Stimulated activated CD4-positive, alpha-beta T cell treated with anti-CD3 and anti-CD28 coated beads, Interleukin-12 subunit alpha, Interleukin-12 subunit beta, amount 100 ng/mL, for 24 hours (primary cell): ENCODE measurements around the gene FMO3.

Source experiments
- DNase-seq, 2 experiments: peaks; one replicate each; pipeline ENCODE4 v3.0.0-alpha.2; 2020; ENCODE audit warnings: low read depth in 2 of 2

Gene FMO3

DNA sequence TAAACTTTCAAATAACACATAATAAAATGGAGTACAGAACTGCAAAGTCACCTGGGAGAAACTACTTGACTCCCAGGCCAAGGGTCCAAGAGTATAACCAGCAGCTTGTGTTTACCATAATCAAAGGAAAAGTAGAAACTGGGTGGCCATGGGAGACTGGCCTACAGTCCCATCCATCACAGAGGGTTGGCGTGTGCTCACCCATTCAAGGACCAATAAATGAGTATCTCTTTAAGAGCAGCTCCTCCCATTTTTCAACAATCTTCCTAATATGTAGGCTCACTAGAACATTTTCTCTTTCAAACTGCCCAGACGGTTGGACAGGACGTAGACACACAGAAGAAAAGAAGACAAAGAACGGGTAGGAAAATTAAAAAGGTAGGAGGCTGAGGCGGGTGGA lies at the start of gene FMO3:
Gene FMO3, plus strand, starts transcription at position 302 of the 400 bp plus-strand sequence. CDS start 1,754 bp downstream, outside the sequence.
- no peak for DNase-seq

DNA sequence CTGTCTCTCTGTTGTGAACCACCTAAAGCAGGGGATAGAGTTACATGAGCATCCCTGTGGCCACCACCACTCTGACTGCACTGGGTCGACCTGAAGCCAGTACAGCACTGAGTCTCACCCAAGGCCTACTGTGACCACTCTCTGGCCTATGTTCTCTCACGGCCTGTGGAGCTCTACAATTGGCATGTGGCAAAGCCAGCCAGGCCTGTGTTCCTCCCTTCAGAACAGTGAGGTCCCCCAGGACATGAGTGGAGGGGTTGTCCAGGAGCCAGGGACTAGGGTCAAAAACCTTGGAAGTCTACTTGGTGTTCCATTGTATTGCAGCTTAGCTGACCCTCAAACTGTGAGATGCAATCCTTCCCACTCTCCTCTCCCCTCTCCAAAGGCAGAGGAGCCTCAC lies 42.7 kb upstream of the FMO3 start:
- no peak for DNase-seq

DNA sequence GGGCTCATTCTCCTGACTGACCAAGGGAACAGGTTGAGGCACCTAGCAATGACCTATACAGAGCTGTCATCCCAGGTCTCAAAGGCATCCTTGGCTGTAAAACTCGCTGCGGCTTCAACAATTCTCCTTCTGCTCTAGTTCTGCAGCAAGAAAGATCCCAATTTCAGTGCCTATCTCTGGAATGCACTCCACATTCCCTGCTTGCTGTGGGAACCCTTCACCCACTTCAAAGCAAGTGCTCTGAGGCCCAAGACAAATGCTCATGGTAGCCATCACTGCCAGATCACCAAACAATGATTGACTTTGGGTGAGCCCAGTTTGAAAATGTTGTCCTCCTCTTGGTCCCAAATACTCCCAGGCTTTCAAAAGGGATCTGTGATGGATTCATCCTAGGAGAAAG lies 37.7 kb upstream of the FMO3 start:
- no peak for DNase-seq

DNA sequence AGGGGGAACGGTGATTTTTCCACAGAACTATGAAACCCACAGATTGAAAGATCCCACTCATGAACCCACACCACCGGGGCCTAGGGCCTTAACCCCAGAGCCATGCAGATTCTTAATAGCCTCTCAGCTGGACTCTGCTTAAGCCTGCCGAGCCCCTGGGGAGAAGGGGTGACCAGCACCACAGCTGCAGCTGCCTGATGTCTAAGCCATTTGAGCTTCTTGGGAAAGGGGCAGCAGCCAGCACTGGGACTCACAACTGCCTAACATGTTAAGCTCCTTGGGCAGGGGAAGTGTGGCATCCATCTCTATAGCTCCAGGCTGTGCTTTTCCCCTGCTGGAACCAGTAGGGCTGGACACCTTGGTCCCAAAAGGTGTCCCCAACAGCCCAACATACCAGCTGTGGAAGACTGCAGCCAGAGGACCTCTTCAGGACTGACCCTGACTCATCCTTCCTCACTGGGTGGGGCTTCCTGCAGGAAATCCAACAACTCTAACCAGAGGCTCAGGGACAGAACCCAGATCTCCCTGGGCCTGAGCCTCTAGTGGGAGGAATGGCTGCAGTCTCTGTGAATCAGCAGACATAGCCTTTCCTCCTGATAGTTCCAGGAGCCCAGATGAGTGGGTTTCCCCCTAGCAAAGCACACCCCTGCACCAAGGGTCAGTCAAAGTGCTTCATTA lies 34.6 kb upstream of the FMO3 start:
- DNase-seq, result no peak

DNA sequence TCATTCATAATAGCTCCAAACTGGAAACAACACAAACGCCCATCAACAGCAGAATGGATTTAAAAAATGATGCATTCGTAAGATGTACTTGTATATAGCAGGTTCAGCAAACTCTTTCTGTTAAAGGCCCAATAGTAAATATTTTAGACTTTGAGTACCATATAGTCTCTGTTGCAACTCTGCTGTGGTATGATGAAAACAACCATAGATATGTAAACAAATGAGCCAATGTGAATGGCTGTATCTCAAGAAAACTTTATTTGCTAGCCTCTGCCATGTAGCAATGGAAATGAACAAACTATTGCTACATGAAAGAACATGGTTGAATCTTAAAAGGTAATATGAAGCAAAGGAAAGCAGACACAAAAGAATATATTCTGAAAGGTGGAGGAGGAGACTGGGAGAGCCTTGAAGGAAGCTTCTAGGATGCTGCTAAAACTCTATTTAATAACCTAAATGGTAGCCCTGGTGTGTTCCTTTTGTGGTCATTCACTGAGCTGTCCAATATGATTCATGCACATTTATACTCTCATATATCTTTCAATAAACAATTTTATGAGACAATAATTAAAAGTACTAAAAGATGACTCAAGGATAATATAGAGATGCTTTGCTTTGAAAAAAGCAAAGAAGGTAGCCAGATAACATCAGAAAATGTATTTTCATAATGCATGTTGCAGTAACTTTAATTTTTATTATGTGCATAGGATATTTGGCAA lies 29.1 kb upstream of the FMO3 start:
- no peak for DNase-seq

DNA sequence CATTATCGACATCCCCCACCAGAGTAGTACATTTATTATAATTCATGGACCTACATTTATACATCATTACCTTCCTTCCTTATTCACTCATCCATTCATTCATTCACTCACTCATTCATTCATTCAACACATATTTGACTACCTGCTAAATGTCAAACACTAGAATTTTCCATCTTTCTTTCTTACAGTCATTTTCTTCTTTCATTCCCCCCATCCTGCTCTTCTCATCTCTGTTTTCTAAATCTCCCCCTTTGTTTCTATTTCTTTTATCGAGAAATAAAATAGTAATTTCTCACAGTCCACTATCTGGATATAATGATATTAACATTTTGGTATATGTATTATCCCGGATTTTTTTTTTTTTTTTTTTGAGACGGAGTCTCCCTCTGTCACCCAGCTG lies 27.8 kb upstream of the FMO3 start:
- DNase-seq, result no peak

DNA sequence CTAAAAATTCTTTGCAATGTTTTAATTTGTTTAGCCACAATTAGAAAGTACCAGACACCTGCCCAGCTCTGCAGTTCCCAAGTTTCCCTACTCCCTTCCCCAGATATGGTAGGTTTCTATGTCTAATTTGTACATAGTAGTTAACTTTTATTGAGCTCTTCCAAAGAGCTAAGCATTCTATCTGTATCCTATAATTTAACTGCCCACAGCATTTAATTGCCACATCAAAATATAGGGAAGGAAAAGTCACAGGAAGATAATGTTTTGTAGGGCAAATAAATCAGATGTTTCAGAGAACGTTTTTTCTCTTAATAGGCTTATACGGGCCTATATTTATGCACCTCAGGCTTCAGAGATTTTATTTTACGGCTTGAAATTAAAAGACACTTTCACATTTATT lies 15.7 kb upstream of the FMO3 start:
- DNase-seq, result no peak

DNA sequence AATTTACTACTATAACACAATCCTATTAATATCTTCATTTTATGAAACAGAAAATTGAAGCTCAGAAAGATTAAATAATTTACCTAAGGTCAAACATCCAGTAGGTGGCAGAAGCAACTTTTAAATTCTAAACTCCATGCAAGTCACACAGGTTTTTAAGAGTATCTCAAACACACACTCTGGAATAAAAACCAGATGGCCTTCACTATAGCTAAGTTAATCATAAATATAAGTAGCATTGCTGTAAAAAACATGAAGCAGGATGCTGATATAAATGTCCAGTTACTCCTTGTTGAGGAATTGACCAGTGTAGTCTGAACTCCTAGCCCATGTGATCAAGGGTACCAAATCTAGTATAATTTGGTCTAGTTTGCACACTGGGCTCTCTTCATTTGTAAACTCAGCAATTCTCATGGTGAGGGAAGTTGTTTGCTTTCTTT lies 9.4 kb upstream of the FMO3 start:
- DNase-seq, result no peak

DNA sequence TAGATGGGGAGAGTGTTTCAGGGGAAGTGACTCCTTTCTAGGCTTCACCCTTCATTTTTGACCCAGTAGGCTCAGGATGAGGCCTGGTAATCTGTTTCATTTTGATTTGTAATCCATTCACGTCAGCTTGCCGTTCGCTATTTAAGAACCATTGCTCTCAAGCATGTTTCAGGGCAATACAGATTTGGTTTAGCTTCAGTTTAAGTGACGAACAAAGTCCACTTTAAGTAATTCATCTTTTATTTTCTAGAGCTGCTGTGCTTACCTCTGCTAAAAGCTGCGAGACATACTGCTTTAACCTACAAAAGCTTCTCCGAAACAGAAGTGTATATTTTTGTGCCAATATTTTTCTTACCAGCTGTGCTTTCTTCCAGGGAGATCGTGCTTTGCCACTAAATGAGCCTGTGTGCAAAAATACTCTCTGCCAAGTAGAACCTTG lies 8.9 kb upstream of the FMO3 start:
- DNase-seq, result no peak

DNA sequence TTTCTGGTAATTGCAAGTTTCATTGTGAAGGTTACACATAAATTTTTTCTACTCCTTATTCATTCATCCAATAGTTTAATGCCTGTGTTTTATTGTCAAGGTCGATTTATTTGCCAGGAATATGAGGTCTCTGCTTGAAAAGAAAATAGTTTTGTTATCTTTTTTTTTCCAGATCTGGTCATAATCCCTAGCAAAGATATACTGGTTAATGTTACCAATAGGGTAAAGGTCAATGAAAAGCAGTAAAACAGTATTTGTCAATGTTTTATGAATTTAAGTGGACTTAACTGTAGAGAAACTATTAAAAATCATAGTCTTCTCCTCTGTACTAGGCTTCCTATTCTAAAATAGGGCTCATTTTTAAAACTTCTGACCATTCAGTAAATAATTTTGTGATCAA lies 8.1 kb upstream of the FMO3 start:
- DNase-seq, result no peak

DNA sequence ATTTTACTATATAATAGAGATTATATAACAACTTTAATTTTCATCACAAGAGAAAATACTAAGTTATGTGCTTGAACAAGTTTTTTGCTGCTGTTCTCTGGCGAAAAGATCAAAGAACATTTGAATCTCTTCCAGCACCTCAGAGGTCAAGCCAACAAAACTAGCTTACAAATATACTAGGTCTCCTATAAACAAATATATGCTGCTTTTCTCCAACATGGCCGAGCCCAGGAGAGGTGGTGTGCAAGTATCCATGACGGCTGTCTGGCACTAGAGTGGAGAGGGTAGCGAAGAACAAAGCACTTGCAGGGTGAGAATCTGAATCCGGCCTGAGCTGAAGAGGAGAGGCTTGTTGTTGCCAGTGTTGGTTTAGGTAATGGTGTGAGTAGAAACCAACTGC lies 7.5 kb upstream of the FMO3 start:
- DNase-seq, result no peak

DNA sequence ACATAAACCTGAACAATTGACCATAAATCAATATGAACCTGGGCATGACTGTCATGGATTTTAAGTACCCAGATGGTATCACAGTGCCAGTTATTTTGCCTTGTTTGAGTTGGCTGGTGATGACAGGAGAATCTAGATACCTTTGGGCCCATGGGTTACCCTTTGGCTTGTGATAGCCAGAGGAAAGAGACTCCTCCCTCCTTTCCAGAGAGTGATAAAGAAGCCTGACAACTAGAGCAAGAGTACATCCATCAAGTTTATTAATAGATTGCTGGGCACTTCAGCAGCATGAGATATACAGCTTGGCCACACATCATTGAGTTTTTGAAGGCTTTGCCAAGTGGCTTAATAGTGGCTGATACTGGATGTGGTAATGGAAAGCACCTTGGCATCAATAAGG lies 6.6 kb upstream of the FMO3 start:
- no peak for DNase-seq

DNA sequence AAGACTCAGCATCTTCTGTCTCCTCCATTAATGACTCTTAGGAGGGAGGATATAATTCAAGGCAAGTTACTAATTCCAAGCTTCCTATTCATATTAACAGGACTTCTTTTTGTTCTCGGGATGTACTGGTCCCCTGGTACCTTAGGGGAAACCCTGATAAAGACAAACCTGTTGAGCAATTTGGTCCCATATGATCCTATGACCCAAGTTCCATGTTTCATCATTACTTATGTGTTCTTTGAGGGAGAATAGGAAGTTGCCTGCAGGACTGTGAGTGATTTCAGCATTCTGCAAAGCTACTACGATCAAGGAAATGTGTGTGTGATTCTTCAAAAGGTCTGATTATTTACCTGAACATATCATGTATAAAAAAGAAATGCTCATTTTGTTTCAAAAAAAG lies 5.8 kb upstream of the FMO3 start:
- no peak for DNase-seq

DNA sequence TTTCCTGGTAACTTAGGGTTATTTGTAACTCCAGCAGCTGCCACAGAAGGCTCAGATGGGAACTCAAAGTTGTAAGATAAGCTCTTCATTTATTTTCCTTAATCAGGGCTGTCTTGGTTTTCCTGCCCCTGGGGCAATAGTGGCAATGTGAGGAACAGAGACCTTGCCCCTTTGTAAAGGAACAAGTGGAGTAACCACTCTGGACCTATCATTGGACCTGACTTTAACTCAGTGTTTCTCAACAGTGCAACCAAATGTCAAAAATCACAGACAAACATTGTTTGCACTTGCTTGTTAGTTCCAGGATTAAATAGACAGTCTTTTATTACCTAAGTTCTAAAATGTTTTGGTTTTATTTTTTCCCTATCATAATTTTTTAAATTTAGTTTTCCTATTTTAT lies 2.8 kb upstream of the FMO3 start:
- DNase-seq, result no peak

DNA sequence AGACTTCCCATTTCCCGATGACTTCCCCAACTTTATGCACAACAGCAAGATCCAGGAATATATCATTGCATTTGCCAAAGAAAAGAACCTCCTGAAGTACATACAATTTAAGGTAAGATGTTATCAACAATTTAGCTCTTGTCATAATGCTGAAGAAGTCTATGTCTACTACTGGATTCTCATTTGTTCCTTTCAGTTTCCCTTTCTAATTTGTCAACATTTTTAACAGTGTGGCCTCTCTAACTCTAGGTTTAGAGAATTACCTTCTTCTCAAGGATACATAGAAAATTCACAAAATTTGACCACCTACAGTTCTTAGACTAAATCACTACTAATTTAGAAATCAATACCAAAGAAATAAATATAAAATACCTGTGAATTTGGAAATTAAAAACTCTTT lies 13.2 kb downstream of the FMO3 start:
- no peak for DNase-seq

DNA sequence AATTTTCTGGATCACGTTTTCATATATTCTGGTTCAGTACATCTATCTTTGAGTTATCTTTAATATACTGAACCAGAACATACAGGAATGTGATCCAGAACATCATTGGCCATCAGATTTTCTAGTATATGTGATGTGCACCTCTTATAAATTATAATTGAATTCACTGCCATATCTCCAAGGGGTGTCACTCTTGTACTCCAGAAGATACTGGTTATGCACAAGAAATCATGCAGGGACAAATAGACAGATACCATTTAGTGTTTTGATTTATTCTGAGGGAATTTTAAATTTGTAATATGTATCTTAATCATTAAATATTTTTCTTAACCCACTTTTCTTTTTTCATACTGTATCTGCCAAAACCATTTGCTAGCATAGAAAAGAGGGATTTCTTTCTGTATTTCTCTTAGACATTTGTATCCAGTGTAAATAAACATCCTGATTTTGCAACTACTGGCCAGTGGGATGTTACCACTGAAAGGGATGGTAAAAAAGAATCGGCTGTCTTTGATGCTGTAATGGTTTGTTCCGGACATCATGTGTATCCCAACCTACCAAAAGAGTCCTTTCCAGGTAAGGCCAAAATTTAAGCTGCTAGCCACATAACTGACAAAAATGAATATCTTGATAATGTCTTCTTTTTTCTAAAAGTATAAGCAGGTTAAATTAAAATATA lies 16.7 kb downstream of the FMO3 start:
- no peak for DNase-seq

DNA sequence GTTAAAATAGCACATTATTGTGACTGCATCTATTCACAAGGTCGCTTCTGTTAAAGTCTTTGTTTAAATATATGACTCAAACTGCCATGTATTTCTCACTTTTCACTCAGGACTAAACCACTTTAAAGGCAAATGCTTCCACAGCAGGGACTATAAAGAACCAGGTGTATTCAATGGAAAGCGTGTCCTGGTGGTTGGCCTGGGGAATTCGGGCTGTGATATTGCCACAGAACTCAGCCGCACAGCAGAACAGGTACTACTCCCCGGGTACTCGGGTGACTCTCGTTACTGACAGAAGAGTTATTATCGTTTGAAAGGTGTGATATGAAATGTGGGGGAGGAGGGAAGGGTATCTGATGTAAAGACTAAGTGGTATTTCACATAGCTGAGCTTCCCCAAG lies 17.3 kb downstream of the FMO3 start:
- no peak for DNase-seq

DNA sequence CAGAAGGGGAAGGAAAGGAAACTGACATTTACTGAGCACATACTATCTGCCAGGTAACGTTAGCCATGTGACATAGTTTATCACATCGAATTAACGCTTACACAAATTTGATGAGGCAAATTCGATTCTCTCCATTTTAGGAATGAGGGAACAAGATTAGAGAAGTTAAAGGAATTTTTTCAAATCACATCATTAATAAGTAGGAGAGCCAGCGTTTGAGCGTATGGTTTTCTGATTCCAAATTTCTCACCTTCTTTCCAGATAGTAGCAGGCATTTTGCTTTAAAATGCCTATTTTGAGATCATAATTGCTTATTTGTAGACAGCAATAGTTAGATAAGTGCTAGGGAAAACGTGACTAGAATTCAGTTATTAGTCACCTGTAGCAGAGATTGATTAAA lies 19.3 kb downstream of the FMO3 start:
- DNase-seq, result no peak

DNA sequence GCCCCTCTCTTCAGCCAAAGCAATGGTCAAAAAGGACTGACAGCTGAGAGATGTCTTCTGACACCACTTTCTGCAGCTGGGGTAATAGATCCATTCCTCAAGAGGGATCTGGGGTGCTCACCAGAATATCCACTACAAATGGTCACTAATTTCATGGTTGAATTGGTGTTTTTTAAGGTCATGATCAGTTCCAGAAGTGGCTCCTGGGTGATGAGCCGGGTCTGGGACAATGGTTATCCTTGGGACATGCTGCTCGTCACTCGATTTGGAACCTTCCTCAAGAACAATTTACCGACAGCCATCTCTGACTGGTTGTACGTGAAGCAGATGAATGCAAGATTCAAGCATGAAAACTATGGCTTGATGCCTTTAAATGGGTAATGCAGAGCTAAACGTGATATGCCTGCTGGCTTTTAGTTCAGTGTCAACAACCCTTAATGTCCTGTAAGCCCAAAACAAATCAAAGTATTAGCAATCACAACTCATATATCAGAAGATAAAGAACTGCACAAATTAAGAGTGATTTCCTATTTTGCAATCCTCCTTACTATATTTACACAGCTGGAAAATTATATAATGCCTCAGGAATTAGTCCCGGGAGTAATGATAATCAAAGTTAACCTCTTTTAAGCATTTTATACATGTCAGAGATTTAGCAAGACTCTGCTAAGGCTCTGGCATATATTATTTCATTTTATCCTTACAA lies 20.1 kb downstream of the FMO3 start:
- DNase-seq, result no peak

DNA sequence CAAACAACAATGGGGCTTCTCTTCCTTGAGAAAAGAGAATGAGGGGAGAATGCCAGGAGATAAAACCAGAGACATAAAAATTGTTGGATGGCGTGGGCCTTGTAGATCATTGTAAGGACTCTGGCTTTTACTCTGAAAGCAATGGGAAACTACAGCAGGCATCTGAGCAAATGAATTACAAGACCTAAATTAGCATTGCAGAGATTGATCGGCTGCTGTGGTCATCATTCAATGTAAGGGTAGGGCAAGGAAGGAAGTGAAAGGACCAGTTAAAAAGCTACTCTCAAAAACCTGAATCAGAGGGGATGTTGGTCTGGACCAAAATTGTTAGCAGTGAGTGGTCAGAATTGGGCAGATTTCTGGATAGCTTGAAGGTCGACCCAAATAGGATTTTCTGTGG lies 21.4 kb downstream of the FMO3 start:
- DNase-seq, result no peak

DNA sequence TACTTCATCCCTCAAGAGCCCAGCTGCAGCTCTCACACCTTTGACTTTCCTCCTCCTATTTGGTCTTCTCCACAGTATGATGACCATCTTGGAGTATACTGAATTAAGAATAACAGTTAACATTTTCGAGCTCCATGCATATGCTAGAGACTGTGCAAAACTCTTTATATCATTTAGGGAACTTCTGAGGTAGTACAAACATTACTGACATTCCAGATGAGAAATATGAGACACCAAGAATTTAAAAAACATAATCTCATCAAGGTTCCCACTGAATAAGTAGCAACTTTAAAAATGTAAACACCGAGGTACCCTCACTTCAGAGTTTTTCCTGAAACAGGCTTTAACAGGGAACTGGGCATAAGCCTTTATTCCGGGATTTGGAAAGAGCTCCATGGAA lies 22.7 kb downstream of the FMO3 start:
- DNase-seq, result no peak

DNA sequence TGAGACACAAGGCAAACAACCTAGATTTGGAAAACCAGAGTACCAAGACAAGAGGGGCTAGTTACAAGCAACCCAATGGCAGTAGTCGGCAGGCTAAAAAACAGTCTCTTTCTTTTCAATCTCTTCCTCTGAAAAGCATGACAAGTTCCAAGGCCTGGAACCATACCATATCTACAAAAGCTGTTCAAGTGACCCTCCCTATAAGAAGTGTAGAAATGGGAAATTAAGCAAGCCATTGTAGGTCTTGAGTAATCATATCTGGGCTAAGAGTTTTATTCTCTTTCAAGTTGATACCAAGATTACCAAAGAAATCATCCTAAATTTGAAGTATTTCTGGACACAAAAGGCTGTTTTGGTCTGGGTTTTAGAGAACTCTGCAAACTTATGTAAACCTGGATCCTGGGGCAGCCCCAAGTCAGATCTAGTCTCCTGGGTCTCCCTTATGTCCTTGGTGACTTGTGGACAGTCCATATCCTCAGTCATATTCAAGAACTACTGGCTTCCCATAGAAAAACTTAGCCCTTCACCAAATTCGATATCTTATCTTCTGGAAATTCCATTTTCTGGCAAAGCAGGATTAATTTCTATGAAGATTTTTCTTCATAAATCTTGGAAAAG lies 24.7 kb downstream of the FMO3 start:
- no peak for DNase-seq
